Measurements from ENCODE around the gene FBN1. TPM values are rescaled to one million over a fixed set of nuclear protein-coding genes. Genes with fewer than 3 reads are reported as not detected.

FBN1 gene
- total and polyA plus RNA-seq, 8 donors: 4.7 to 384 (median 42.6) TPM

DNA sequence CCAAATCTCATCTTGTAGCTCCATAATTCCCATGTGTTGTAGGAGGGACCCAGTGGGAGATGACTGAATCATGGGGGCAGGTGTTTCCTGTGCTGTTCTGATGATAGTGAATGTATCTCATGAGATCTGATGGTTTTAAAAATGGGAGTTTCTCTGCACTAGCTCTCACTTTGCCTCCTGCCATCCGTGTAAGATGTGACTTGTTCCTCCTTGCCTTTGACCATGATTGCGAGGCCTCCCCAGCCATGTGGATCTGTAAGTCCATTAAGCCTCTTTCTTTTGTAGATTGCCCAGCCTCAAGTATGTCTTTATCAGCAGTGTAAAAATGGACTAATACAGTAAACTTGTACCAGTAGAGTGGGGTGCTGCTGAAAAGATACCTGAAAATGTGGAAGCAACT lies 269.7 kb downstream of the FBN1 start:
- 91 to 99% (median 97%) methylated on average over 2 of the region's 2 CpGs for WGBS, 5 donors
- peaks cover 0 to 5% (median 0%) of the 10 kb centered on the region in 3 donors for H3K27me3 ChIP-seq
- no peak overlapping the region for H3K27ac ChIP-seq
- no peaks in the 10 kb centered on the region for H3K36me3 ChIP-seq
- H3K9me3 ChIP-seq: no peaks in the 10 kb centered on the region
- intact Hi-C loops (cut with DNase I; ENCODE audit: low total_unique reads): no loop called here
- no peaks in the 10 kb centered on the region for H3K4me1 ChIP-seq
- DNase-seq: no peak
- TF ChIP-seq, protein P1, sequence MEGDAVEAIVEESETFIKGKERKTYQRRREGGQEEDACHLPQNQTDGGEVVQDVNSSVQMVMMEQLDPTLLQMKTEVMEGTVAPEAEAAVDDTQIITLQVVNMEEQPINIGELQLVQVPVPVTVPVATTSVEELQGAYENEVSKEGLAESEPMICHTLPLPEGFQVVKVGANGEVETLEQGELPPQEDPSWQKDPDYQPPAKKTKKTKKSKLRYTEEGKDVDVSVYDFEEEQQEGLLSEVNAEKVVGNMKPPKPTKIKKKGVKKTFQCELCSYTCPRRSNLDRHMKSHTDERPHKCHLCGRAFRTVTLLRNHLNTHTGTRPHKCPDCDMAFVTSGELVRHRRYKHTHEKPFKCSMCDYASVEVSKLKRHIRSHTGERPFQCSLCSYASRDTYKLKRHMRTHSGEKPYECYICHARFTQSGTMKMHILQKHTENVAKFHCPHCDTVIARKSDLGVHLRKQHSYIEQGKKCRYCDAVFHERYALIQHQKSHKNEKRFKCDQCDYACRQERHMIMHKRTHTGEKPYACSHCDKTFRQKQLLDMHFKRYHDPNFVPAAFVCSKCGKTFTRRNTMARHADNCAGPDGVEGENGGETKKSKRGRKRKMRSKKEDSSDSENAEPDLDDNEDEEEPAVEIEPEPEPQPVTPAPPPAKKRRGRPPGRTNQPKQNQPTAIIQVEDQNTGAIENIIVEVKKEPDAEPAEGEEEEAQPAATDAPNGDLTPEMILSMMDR (IDR thresholded peaks at IDR 0.05): no peak
- TF ChIP-seq POLR2AphosphoS5 (IDR thresholded peaks at IDR 0.05) (no peak), EP300 (IDR thresholded peaks at IDR 0.05) (no peak), POLR2A (IDR thresholded peaks at IDR 0.05) (no peak)
- H3K4me3 ChIP-seq: no peak overlapping the region

DNA sequence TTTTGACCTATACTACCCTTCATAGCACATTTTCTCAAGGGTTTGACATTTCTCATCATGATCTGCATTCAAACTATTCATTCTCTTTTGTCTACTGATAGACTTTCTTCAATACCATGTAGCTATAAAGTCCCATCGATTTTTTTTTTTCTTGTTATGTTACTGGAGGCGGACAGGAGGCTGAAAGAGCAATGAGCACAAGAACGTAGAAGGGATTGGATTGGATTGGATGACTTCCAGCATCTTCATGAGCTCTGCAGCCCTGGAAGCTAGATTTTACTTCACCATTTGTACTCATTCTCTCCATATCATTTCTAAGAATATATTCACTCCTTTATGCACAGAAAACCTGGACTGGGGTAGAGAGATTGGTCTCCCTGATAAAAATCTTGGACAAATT lies 271.0 kb downstream of the FBN1 start:
- WGBS, 5 donors: 77 to 87% (median 83%) methylated on average over 3 of the region's 3 CpGs
- no peak for TF ChIP-seq POLR2A (IDR thresholded peaks at IDR 0.05)
- intact Hi-C loops (cut with DNase I; ENCODE audit: low total_unique reads): no loop called here

DNA sequence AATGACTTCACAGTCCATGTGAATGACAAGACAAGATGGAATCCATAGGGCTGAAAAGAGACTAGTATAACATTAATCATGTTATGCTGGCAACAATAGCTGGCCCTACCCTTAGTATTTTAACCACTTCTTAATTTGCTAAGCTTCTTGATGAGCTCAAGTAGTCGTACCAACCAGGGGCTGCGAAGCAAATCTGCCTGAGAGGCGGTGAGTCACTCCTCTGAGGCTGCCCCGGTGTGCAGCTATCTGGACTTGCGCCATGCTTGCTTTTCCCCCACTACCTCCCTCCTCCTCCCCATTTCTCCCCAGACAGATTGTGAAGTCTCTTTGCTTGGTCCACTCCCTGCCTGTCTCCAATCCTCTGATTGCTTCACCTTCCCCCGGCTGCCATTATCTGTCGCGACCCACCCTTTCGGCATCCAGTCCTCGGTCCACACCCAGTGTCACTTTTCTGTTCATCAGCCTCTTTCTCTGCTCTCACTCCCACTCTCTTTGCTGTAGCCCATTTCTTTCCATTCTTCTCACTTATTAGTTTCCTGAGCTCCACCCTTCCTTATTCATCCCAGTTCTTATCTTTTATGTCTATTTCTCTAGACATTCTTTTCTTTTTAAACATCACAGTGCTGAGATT lies 271.6 kb downstream of the FBN1 start:
- Histone ChIP-seq H3K27ac (no peak overlapping the region), H3K27me3 (peaks cover 0 to 5% (median 0%) of the 10 kb centered on the region in 3 donors), H3K4me1 (no peaks in the 10 kb centered on the region), H3K9me3 (no peaks in the 10 kb centered on the region), H3K36me3 (no peaks in the 10 kb centered on the region), H3K4me3 (no peak overlapping the region)
- TF ChIP-seq POLR2A (IDR thresholded peaks at IDR 0.05): no peak
- intact Hi-C loops (cut with DNase I; ENCODE audit: low total_unique reads): no loop called here
- WGBS, 5 donors: 65 to 75% (median 68%) methylated on average over 10 of the region's 10 CpGs
- DNase-seq: no peak

More for the DNA sequence above, 271.0 kb downstream of the FBN1 start:
- H3K9me3 ChIP-seq: no peaks in the 10 kb centered on the region
- no peak for DNase-seq
- H3K4me1 ChIP-seq: no peaks in the 10 kb centered on the region
- H3K36me3 ChIP-seq: no peaks in the 10 kb centered on the region
- H3K4me3 ChIP-seq: no peak overlapping the region
- H3K27me3 ChIP-seq: peaks cover 0 to 5% (median 0%) of the 10 kb centered on the region in 3 donors
- H3K27ac ChIP-seq: no peak overlapping the region

- intact Hi-C loops (cut with DNase I; ENCODE audit: low total_unique reads): no loop called here
- 57 to 90% (median 83%) methylated on average over 2 of the region's 2 CpGs for WGBS, 5 donors
- Histone ChIP-seq H3K36me3 (no peaks in the 10 kb centered on the region), H3K27ac (no peak overlapping the region), H3K4me3 (no peak overlapping the region), H3K9me3 (no peaks in the 10 kb centered on the region), H3K27me3 (peaks cover 0 to 5% (median 0%) of the 10 kb centered on the region in 3 donors), H3K4me1 (no peaks in the 10 kb centered on the region)
- no peak for DNase-seq
- no peak for TF ChIP-seq POLR2A (IDR thresholded peaks at IDR 0.05)
- TF ChIP-seq, protein P1 (IDR thresholded peaks at IDR 0.05): no peak
- TF ChIP-seq POLR2AphosphoS5 (IDR thresholded peaks at IDR 0.05): no peak
- no peak for TF ChIP-seq EP300 (IDR thresholded peaks at IDR 0.05)
These were observed 273.5 kb downstream of the FBN1 start for GRCh38 chr15:48371961-48372360.

GRCh38 chr15:48371550-48371949 lies 274.0 kb downstream of the FBN1 start:
- H3K4me1 ChIP-seq: no peaks in the 10 kb centered on the region
- H3K36me3 ChIP-seq: no peaks in the 10 kb centered on the region
- no peaks in the 10 kb centered on the region for H3K9me3 ChIP-seq
- DNase-seq: no peak
- peaks cover 0 to 5% (median 0%) of the 10 kb centered on the region in 3 donors for H3K27me3 ChIP-seq
- intact Hi-C loops (cut with DNase I; ENCODE audit: low total_unique reads): no loop called here
- no peak overlapping the region for H3K27ac ChIP-seq
- TF ChIP-seq EP300 (IDR thresholded peaks at IDR 0.05) (no peak), POLR2AphosphoS5 (IDR thresholded peaks at IDR 0.05) (no peak), POLR2A (IDR thresholded peaks at IDR 0.05) (no peak)
- TF ChIP-seq, protein P1 (IDR thresholded peaks at IDR 0.05): no peak
- 38 to 77% (median 45%) methylated on average over 2 of the region's 2 CpGs for WGBS, 5 donors
- H3K4me3 ChIP-seq: no peak overlapping the region
